ENCODE data around the gene CAMTA1.

CAMTA1 gene

DNA sequence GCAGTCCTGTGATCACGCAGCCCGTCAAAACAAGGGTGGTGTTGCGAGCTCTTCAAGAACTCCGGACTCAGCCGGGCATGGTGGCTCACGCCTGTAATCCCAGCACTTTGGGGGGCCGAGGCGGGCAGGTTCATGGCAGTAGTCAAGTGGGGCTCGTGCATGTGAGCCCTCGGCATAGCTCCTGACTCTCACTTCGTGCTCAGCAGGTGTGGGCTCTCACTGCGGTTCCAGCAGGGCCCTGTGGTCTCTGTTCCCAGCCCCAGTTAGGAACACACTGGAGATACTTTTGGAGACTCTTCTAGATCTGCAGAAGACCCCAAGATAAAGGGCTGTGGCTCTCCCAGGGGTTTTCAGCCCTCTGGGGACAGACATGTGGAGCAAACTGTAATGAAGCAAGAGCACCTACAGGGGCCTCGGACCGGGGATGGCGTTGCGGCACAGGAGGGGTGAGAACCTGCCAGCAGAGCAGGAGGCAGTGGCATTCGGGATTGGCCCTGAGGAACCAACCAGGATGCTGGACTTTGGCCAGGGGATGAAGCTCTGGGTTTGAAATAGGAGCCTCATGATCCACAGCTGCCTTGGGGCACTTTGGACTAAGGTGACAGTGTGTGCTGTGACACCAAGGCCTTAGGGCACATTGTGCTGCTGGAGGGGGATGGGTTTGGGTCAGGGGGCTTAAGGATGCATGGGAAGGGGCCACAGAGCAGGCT, 443.2 kb downstream of the CAMTA1 start:
- Histone ChIP-seq H3K9ac (ENCODE audit: low read depth, low read length) (no peak overlapping the region), H3K9me3 (ENCODE audit: control insufficient read depth, insufficient read depth, low read length) (no peaks in the 10 kb centered on the region), H3K4me3 (ENCODE audit: low read depth, low read length) (no peak overlapping the region), H3K27me3 (ENCODE audit: control insufficient read depth, insufficient read depth, low read length) (no peaks in the 10 kb centered on the region), H3K36me3 (ENCODE audit: control insufficient read depth, insufficient read depth, low read length) (no peaks in the 10 kb centered on the region), H3K4me1 (ENCODE audit: control insufficient read depth, insufficient read depth, low read length) (no peaks in the 10 kb centered on the region), H3K27ac (ENCODE audit: low read depth, low read length) (no peak overlapping the region)

DNA sequence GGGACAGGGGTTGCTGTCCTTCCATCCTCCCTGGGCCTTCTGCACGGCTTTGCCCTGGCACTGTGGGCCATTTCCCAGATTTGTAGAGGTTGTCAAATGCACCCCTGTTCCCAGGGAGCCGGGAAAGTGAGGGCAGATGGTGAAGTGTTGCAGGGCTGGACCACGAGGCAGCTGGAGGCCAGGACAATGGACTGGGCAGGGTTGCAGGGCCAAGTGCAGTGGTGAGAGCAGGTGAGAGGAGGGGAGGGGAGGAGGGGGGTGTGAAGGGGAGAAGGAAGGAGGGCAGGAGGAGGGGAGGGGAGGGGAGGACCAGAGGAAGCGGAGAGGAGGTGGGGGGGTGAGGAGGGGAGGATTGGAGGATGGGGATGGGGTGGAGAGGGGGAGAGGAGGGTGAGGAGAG, 443.9 kb downstream of the CAMTA1 start:
- Histone ChIP-seq H3K4me1 (ENCODE audit: control insufficient read depth, insufficient read depth, low read length) (no peaks in the 10 kb centered on the region), H3K27ac (ENCODE audit: low read depth, low read length) (no peak overlapping the region), H3K9ac (ENCODE audit: low read depth, low read length) (no peak overlapping the region), H3K4me3 (ENCODE audit: low read depth, low read length) (no peak overlapping the region), H3K27me3 (ENCODE audit: control insufficient read depth, insufficient read depth, low read length) (no peaks in the 10 kb centered on the region), H3K36me3 (ENCODE audit: control insufficient read depth, insufficient read depth, low read length) (no peaks in the 10 kb centered on the region), H3K9me3 (ENCODE audit: control insufficient read depth, insufficient read depth, low read length) (no peaks in the 10 kb centered on the region)

DNA sequence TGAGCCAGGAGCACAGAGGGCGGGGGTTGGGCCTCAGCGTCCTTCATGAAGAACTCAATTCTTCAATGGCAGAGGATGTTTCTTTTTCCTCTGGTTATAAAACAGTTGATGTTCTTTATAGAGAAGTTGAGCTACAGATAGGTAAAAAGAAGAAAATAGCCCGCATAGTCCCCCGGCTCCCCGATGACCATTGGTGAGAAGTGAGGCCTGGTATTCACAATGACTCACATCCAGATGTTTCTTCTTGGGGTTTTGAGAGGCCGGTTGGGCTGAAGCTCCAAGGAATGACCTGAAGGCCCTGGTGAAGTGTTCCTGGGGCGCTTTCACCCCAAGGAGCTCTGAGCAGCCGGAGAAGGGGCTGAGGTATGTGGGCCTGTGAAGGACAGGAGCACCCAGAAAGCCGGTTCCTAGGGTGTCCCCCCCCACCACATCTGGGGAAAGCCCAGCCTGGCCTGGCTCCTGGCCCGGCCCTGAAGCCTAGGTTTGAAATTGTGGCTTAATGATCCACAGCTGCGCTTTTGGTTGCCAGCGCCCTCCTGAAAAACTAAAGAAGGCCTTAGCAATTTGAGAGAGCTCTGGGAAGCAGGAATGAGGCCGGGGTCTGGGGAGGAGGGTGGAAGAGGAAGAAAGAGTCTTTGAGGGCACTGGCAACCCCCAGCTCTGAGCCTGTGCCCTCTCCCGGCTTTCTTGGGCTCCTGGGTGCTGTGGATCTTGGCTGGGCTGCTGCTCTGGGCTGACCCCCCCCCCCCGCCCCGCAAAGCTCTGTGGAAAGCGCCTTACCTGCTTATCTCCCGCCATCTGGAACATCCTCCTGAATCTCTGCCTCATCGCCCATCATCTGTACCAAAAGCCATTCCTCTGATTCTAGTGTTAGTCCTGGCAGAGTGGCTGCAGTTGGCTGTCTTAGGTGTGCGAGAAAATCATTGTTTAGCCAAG, 444.7 kb downstream of the CAMTA1 start:
- no peak overlapping the region for H3K27ac ChIP-seq (ENCODE audit: low read depth, low read length)
- no peak overlapping the region for H3K4me3 ChIP-seq (ENCODE audit: low read depth, low read length)
- no peaks in the 10 kb centered on the region for H3K36me3 ChIP-seq (ENCODE audit: control insufficient read depth, insufficient read depth, low read length)
- no peaks in the 10 kb centered on the region for H3K9me3 ChIP-seq (ENCODE audit: control insufficient read depth, insufficient read depth, low read length)
- H3K27me3 ChIP-seq (ENCODE audit: control insufficient read depth, insufficient read depth, low read length) = no peaks in the 10 kb centered on the region
- H3K4me1 ChIP-seq (ENCODE audit: control insufficient read depth, insufficient read depth, low read length) = no peaks in the 10 kb centered on the region
- no peak overlapping the region for H3K9ac ChIP-seq (ENCODE audit: low read depth, low read length)

GRCh38 chr1:7232441-7233236, 447.4 kb downstream of the CAMTA1 start:
- Histone ChIP-seq H3K9me3 (ENCODE audit: control insufficient read depth, insufficient read depth, low read length) (no peaks in the 10 kb centered on the region), H3K36me3 (ENCODE audit: control insufficient read depth, insufficient read depth, low read length) (no peaks in the 10 kb centered on the region), H3K27me3 (ENCODE audit: control insufficient read depth, insufficient read depth, low read length) (no peaks in the 10 kb centered on the region), H3K9ac (ENCODE audit: low read depth, low read length) (no peak overlapping the region), H3K4me1 (ENCODE audit: control insufficient read depth, insufficient read depth, low read length) (no peaks in the 10 kb centered on the region), H3K27ac (ENCODE audit: low read depth, low read length) (no peak overlapping the region), H3K4me3 (ENCODE audit: low read depth, low read length) (no peak overlapping the region)

- no peak overlapping the region for H3K4me3 ChIP-seq (ENCODE audit: low read depth, low read length)
- no peak overlapping the region for H3K27ac ChIP-seq (ENCODE audit: low read depth, low read length)
- no peaks in the 10 kb centered on the region for H3K9me3 ChIP-seq (ENCODE audit: control insufficient read depth, insufficient read depth, low read length)
- no peaks in the 10 kb centered on the region for H3K4me1 ChIP-seq (ENCODE audit: control insufficient read depth, insufficient read depth, low read length)
- H3K9ac ChIP-seq (ENCODE audit: low read depth, low read length) = no peak overlapping the region
- H3K27me3 ChIP-seq (ENCODE audit: control insufficient read depth, insufficient read depth, low read length) = no peaks in the 10 kb centered on the region
- no peaks in the 10 kb centered on the region for H3K36me3 ChIP-seq (ENCODE audit: control insufficient read depth, insufficient read depth, low read length)
Measured at GRCh38 chr1:7233237-7233540, 447.9 kb downstream of the CAMTA1 start.

DNA sequence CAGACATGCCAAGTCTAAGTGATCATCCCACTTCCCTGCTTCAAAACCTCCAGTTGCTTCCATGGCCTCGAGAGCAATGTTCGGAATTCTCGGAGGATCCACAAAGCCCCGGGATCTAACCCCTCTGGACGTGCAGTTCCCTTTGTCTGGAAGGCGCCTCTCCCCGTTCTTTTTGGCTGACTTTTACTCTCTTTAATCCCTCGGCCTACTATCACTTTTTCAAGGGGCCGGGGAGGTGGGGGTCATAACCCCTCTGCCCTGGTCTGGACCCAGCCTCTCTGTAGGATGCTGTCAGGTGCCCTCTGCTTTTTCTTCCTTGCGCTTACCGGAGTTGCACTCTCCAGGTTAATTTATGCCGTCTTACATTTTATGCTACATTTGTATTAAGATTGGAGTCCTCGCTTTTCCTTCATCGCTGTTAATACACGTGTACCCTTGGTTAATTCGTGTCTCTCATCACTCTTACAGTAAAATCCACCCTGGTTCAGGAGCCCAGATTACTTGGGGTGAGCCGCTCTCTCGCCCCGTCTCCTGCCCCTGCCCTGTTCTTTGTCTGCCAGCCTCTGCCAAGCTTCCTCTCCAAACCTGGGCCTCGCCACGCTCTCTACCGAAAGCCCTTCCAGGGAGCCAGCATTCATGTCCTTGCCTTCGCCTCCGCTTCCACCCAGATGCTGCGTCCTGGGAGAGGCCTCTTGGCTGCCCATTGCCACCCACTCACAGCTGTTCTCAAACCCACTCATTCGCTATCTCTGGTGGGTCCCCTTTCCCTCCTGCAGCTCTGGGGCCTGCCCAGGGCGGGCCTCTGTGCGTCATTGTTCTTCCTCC, 448.6 kb downstream of the CAMTA1 start:
- Histone ChIP-seq H3K9me3 (ENCODE audit: control insufficient read depth, insufficient read depth, low read length) (no peaks in the 10 kb centered on the region), H3K4me3 (ENCODE audit: low read depth, low read length) (no peak overlapping the region), H3K27ac (ENCODE audit: low read depth, low read length) (no peak overlapping the region), H3K4me1 (ENCODE audit: control insufficient read depth, insufficient read depth, low read length) (no peaks in the 10 kb centered on the region), H3K27me3 (ENCODE audit: control insufficient read depth, insufficient read depth, low read length) (no peaks in the 10 kb centered on the region), H3K36me3 (ENCODE audit: control insufficient read depth, insufficient read depth, low read length) (no peaks in the 10 kb centered on the region), H3K9ac (ENCODE audit: low read depth, low read length) (no peak overlapping the region)

DNA sequence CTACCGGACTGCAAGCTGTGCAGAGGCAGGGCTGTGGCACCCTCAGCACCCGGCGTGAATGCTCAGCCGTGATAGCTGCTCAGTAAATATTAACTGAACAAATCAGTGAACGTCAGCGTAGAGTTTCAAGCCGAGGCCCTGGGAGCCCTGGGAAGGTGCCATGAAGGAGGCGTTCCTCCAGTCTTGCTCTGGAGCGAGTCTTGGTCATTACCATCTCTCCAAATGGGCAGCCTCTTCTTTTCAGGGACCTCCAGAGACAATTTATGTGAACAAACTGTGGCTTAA, 449.2 kb downstream of the CAMTA1 start:
- H3K9me3 ChIP-seq (ENCODE audit: control insufficient read depth, insufficient read depth, low read length) = no peaks in the 10 kb centered on the region
- no peak overlapping the region for H3K4me3 ChIP-seq (ENCODE audit: low read depth, low read length)
- H3K27ac ChIP-seq (ENCODE audit: low read depth, low read length) = no peak overlapping the region
- no peaks in the 10 kb centered on the region for H3K4me1 ChIP-seq (ENCODE audit: control insufficient read depth, insufficient read depth, low read length)
- H3K27me3 ChIP-seq (ENCODE audit: control insufficient read depth, insufficient read depth, low read length) = no peaks in the 10 kb centered on the region
- no peak overlapping the region for H3K9ac ChIP-seq (ENCODE audit: low read depth, low read length)
- H3K36me3 ChIP-seq (ENCODE audit: control insufficient read depth, insufficient read depth, low read length) = no peaks in the 10 kb centered on the region

DNA sequence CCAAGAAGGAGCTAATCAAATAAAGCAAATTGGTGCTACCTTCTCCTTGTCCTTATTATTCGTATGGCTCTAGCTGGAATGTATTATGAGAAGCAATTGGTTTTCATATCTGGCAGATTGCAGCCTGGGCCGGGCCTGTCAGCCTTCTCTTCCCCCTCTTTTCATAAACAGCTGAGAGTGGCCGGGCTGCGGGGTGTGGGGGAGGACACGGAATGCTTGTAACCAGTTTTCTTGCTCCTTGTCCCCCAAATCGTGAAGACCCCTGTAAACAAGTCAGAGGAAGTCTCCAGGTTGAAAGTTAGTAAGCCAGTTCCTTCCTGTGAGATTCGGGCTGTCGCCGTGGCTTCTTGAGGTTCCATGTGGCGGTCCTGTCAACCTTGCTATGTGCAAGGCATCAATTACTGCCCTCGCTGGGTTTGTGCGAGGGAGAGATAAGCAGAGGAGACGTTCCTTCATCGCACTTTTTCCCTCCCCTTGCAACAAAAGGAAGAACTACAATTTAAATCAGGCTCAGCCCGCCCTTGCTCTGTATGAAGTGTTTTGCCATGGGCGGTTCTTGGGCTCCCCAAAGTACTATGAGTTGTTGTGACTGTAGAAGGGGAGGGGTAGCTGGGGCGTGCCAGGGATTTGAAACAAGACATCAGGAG, 450.7 kb downstream of the CAMTA1 start:
- Histone ChIP-seq H3K9ac (ENCODE audit: low read depth, low read length) (no peak overlapping the region), H3K4me3 (ENCODE audit: low read depth, low read length) (no peak overlapping the region), H3K36me3 (ENCODE audit: control insufficient read depth, insufficient read depth, low read length) (no peaks in the 10 kb centered on the region), H3K4me1 (ENCODE audit: control insufficient read depth, insufficient read depth, low read length) (no peaks in the 10 kb centered on the region), H3K27me3 (ENCODE audit: control insufficient read depth, insufficient read depth, low read length) (no peaks in the 10 kb centered on the region), H3K9me3 (ENCODE audit: control insufficient read depth, insufficient read depth, low read length) (no peaks in the 10 kb centered on the region), H3K27ac (ENCODE audit: low read depth, low read length) (no peak overlapping the region)

- H3K36me3 ChIP-seq (ENCODE audit: control insufficient read depth, insufficient read depth, low read length) = no peaks in the 10 kb centered on the region
- H3K4me1 ChIP-seq (ENCODE audit: control insufficient read depth, insufficient read depth, low read length) = no peaks in the 10 kb centered on the region
- no peaks in the 10 kb centered on the region for H3K27me3 ChIP-seq (ENCODE audit: control insufficient read depth, insufficient read depth, low read length)
- H3K27ac ChIP-seq (ENCODE audit: low read depth, low read length) = no peak overlapping the region
- no peak overlapping the region for H3K9ac ChIP-seq (ENCODE audit: low read depth, low read length)
- H3K9me3 ChIP-seq (ENCODE audit: control insufficient read depth, insufficient read depth, low read length) = no peaks in the 10 kb centered on the region
- no peak overlapping the region for H3K4me3 ChIP-seq (ENCODE audit: low read depth, low read length)
Measured at GRCh38 chr1:7236844-7237515, 451.7 kb downstream of the CAMTA1 start.

DNA sequence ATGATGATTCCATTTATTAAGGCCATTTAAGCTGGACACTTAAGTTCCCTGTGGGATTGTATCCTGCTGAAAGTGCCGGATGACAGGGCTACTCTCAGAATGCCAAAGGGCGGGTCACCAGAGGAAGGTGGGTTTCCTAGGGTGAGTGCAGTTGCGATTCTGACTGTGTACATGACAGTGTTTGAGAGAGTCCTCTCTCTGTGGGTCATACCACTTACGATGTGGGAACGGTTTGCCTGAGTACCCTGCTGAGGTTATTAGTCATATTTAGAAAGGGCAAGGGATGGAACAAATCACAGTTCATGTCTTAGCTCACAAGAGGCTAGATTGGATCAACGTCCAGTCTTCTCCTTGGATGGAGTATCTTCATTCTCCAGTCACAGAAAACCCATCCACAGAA, 461.9 kb downstream of the CAMTA1 start:
- H3K27me3 ChIP-seq (ENCODE audit: control insufficient read depth, insufficient read depth, low read length) = no peaks in the 10 kb centered on the region
- no peak overlapping the region for H3K9ac ChIP-seq (ENCODE audit: low read depth, low read length)
- no peaks in the 10 kb centered on the region for H3K36me3 ChIP-seq (ENCODE audit: control insufficient read depth, insufficient read depth, low read length)
- no peak overlapping the region for H3K27ac ChIP-seq (ENCODE audit: low read depth, low read length)
- H3K4me3 ChIP-seq (ENCODE audit: low read depth, low read length) = no peak overlapping the region
- H3K4me1 ChIP-seq (ENCODE audit: control insufficient read depth, insufficient read depth, low read length) = no peaks in the 10 kb centered on the region
- no peaks in the 10 kb centered on the region for H3K9me3 ChIP-seq (ENCODE audit: control insufficient read depth, insufficient read depth, low read length)

Measured in HUES48 (cell line).